ENCODE measurements around the gene LSM11.

The LSM11 gene

DNA sequence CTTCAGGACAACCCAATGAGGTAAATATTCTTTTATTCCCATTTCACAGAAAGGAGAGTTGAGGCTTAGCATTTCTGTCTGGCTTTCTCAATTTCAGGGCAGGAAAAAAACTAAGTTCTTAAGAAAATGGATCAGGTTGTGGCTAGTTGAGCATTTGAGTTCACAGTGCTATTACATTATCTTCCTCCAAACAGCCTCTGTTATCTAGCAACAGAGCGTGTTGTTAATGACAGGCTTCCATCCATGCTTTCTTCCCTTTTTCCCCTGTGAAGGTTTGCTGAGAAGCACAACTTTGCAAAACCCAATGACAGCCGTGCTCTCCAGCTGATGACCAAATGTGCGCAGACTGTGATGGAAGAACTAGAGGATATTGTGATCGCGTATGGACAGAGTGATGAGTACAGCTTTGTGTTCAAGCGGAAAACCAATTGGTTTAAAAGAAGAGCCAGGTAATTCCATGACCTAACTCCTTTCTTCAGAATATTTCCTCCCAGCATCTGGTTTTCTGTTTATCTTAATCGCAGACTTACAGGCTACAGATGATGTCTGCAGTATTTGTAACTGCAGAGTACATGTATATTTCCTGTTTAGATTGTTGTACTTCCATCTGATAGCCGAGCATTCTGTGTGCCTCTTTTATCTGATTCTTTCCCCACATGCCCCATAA, 10.8 kb upstream of the LSM11 start:
- no peak for DNase-seq (ENCODE audit: extremely low read depth in 1 of 2, low read depth in 1 of 2)

DNA sequence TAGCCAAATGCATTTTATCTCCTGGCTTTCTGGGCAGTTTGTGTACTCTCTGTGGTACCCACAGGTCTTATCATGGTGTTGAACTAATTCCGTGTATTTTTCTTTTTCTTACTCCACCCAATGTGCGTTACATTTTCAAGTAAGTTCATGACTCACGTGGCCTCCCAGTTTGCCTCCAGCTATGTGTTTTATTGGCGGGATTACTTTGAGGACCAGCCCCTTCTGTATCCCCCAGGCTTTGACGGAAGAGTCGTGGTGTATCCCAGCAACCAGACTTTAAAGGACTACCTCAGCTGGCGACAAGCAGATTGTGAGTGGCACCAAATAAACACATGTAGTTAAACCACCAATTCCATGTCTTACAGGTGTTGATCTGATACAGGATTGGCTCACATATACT, 9.1 kb upstream of the LSM11 start:
- DNase-seq (ENCODE audit: extremely low read depth in 1 of 2, low read depth in 1 of 2), result no peak

- DNase-seq (ENCODE audit: extremely low read depth in 1 of 2, low read depth in 1 of 2), result no peak
Measured at GRCh38 chr5:157735991-157736390, 7.5 kb upstream of the LSM11 start.

DNA sequence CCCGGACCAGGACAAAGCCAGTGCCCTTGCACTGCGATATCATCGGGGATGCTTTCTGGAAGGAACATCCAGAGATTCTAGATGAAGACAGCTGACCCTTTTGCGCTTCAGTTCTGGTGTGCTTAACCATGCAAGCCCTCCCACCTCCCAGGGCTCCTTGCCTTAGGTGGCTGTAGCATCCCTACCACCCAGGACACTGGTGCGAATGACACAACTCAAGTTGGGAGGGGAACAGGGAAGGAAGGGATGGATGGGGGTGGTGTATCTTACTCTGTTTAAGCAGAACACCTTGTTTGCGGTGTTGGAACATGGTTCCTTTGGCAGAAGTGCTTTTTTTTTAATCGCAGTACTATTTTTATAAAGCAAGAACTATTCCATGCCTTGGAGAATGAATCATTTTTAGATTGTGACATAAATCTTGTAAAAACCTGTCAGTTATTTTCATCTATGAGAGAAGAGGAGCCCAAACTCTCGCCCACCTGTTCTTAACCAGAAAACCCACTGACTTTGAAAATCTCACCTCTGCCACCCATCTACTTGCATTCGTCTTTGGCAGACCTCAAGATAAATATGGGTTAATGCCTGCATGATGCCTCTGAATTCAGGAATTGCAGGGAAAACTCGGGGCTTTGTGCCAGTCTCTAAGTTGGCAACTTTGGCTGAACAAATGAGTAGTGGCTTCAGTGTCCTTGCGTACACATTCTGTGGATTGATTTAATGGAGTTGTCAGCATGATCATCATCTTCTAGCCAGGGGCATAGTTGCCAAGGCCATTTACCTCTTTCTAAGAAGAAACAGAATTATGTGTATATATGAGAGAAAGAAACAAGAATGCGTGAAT, 3.9 kb upstream of the LSM11 start:
- DNase-seq (ENCODE audit: extremely low read depth in 1 of 2, low read depth in 1 of 2), result no peak

DNA sequence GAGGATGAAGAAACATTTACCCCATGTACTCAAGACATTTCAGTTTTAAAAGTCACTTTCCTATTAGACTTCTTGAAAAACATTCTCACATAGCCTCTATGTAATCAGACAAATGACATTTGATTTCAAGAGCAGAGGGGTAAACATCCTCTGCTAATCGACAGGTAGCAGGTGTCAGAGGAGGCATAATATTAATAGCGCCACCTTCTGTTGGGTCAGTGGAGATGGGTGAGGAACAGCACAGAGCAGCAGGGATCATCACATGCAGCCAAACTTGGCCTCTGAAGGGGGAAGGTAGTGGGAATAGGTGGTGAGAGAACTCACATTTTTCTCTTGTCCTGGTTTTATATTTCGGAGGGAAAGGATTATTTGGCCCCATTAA, 3.3 kb upstream of the LSM11 start:
- DNase-seq (ENCODE audit: extremely low read depth in 1 of 2, low read depth in 1 of 2), result no peak

DNA sequence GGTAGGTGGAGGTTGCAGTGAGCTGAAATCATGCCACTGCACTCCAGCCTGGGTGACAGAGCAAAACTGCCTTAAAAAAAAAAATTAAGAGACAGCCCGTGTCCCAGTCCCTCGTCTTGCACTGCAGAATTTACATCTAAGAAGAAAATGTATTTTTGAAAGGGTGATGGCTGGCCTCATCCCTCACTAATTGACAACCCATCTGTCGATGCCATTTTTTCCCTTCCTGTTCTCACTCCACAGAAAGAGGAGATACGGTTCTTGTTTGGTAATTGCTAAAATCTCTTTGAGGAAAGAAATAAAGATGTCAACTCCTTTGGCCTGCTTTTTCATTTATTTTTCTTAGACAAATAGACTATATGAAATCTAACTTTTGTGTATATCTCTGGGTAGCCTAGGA, 2.4 kb upstream of the LSM11 start:
- DNase-seq (ENCODE audit: extremely low read depth in 1 of 2, low read depth in 1 of 2), result no peak

GRCh38 chr5:157744051-157745011, 819 bp downstream of the LSM11 start:
- peak in 1 of 2 donors; percentile 5 for DNase-seq (ENCODE audit: extremely low read depth in 1 of 2, low read depth in 1 of 2)

GRCh38 chr5:157745041-157745456, 1.5 kb downstream of the LSM11 start:
- DNase-seq (ENCODE audit: extremely low read depth in 1 of 2, low read depth in 1 of 2), result no peak

DNA sequence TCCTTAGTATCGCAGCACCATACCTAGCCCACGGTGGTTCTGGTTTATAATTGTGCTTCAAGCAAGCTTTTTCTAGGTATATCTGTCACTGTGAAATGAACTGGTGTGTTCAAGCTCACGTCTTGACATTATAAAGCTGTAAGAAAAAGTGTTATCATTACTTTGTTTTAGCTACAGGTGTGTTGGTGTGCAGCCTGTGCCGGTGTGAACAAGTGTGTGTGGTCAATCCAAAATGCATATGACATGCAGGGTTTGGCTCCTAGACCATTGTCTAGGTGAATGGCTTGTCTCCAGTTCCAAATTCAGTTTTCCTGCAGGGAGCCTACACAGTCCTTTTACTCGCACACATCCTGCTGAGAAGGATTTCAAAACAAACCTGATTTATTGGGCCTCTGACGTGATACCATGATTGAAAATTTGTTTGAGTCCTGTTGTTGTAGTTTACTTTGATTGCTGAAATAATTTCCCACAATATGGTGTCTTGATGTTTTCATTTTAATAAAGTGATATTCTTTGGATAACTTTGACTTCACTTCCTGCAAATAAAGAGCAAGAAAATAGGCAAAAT, 3.7 kb downstream of the LSM11 start:
- DNase-seq (ENCODE audit: extremely low read depth in 1 of 2, low read depth in 1 of 2), result no peak

DNA sequence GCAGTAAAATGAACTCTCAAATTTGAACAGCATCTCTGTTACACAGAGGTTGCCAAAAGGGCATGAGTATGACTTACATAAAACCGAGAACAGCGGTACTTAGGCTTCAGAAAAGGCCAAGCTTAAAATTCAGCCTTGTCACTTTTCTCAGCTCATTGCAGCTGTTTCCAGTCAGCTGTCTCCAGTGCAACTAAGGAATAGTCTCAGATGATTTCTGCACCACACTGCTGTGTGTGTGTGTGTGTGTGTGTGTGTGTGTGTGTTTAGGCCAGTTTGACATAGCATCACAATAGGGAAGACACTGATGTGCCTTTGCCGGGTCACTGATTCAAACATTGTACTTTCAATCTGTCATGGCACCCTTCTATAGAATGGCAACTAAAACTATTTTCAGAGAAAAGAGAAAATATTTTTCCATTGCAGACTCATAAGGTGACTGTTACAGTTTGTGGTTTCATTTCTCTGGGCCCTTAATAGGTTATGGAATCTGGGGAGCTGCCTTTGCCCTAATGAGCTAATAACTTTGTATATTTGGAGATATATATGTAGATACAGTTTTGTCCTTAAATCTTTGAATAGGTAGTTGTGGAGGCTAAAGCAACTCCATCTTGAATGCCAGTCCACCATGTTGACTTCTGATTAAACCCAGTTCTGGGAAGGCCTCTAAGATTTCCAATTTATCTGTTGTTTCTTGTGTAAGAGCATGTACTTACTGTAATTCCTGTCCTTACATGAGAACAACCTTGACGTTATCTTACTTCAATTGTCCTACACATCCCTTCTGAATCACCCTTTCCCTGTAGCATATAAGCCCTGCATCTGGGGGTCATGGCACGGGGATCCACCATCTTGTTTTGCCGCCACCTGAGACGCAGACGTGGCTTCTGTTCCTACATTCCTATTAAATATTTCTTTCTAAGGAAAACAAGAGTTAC, 4.5 kb downstream of the LSM11 start:
- no peak for DNase-seq (ENCODE audit: extremely low read depth in 1 of 2, low read depth in 1 of 2)

DNA sequence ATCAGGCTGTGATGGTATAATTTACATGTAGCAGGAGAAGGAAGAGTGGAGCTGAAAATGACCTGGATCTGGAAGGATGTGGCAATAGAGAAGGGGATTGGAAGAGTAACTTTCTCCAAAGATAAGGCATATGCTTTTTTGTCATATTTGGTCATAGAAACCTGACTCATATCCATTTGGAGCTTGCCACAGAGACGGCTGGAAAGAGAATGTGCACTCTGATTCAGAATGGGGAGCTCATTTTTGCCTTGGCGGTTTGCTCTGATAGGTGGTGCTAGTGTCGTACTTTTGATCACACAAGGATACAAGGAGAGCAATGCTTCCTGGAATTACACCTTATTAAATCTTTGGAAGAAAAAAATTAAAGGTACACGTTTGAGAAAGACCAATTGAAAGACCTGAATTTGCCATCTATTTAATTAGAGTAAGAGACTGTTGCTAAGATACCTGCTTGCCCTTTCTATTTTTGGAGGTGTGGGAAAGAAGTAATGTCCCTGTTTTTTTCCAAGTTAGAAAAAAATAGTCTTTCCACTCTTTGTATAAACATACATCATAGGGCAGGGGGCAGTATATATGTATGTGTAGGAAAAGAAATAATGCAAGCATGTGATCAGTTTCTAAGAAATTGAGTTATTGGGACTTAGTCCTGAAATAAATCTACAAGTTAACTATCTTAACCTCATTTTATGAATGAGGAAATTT, 5.4 kb downstream of the LSM11 start:
- DNase-seq (ENCODE audit: extremely low read depth in 1 of 2, low read depth in 1 of 2), result no peak

DNA sequence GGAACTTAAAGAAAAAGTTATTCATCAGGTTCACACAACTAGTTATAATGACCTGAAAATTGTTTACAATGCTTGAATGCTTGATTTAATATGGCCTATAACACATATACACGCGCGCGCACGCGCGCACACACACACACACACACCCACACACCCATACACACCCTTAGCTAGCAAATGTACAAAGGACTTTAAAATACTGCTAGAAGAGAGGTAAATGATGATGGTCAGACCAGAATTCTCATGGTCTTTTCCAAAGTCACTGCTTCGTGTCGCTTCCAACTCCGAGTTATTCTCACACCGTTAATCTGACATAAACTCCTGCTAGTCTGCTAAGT, 5.9 kb downstream of the LSM11 start:
- no peak for DNase-seq (ENCODE audit: extremely low read depth in 1 of 2, low read depth in 1 of 2)

DNA sequence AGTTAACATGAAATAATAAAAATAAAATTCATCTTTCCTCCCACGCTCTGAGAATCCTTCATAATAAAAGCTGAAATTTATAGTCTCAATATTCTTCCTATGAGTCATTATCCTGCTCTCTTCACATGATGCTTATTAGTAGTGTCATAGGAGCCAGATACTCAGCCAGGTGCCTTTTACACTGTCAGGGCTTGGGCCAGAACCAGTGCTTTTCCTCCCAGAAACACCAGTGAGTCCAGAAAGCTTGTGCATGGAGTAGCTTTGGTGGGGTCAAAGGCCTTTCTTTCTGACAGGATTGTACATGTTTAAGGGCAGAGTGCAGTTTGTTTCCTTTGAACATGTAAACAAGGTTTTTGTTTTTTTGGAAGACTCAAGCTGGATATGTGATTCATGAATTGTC, 6.8 kb downstream of the LSM11 start:
- no peak for DNase-seq (ENCODE audit: extremely low read depth in 1 of 2, low read depth in 1 of 2)

DNA sequence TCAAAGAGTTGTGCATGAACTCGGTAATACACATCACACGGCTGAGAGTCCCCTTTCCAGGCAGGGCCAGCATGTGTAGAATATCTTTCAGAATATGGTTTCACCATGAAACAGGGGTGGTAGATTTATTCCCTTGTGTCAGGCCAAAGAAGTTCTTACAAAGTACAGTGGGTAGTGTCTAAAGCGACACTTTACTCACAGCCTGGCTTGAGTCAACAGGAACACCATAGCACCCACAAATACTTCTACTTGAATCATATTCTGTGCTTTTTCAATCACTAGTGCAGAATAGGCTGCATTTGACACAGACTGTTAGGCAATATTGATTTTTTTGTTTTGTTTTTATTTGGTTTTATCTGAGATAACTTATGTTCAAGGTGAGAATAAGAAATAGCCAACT, 12.6 kb downstream of the LSM11 start:
- no peak for DNase-seq (ENCODE audit: extremely low read depth in 1 of 2, low read depth in 1 of 2)

GRCh38 chr5:157758706-157759105, 15.2 kb downstream of the LSM11 start:
- DNase-seq (ENCODE audit: extremely low read depth in 1 of 2, low read depth in 1 of 2), result no peak

GRCh38 chr5:157761690-157762621, 18.4 kb downstream of the LSM11 start:
- no peak for DNase-seq (ENCODE audit: extremely low read depth in 1 of 2, low read depth in 1 of 2)

- no peak for DNase-seq (ENCODE audit: extremely low read depth in 1 of 2, low read depth in 1 of 2)
Measured at GRCh38 chr5:157764531-157764930, 21.0 kb downstream of the LSM11 start.

DNA sequence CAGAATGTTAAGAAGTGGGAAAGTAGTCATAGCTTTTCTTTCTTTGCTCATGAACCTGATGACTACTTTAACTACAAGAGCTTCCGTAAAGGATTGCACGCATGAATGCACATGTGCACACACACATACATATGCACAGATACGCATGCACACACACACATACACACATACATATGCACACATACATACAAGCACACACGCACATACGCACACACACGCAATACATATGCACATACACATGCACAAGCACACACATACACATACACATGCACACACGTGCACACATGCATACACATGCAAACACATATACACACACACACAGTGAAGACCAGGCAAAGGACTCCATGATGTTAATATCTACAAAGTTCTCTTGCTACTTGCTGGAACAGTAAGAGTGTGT, 22.9 kb downstream of the LSM11 start:
- DNase-seq (ENCODE audit: extremely low read depth in 1 of 2, low read depth in 1 of 2), result no peak

All from stimulated activated CD8-positive, alpha-beta memory T cell treated with anti-CD3 and anti-CD28 coated beads, Interleukin-7, amount 100 ng/mL, for 48 hours (primary cell).